ENCODE data around the gene CDH20.

GRCh38 chr18:61285777-61286176 is 47.5 kb upstream of the CDH20 start:
- TF ChIP-seq POLR2A (IDR thresholded peaks at IDR 0.05) (no peak), CTCF (IDR thresholded peaks at IDR 0.05) (no peak)

Data from uterus (tissue), 2 donors.